Adipocyte (in vitro differentiated cells): ENCODE results near the gene FCER2.

Source experiments
- DNase-seq: peaks from one replicate; pipeline ENCODE4 v3.0.0-alpha.2; 2015; ENCODE audit warnings: low read depth
- H3K27me3 ChIP-seq: replicated peaks from 2 replicates; pipeline ENCODE4 v1.7.0; 2013; ENCODE audit warnings: mild to moderate bottlenecking, low read length, moderate library complexity; ENCODE audit not compliant: control insufficient read depth, insufficient read depth
- H3K36me3 ChIP-seq: 2 replicates; pipeline ENCODE4 v1.7.0; 2013; ENCODE audit warnings: low read length, mild to moderate bottlenecking, moderate library complexity; ENCODE audit not compliant: control insufficient read depth, insufficient read depth, severe bottlenecking
- H3K4me1 ChIP-seq: 2 replicates; pipeline ENCODE4 v1.7.0; 2013; ENCODE audit warnings: mild to moderate bottlenecking, low read length, moderate library complexity; ENCODE audit not compliant: control insufficient read depth, insufficient read depth
- H3K4me3 ChIP-seq: 2 replicates; pipeline ENCODE4 v1.7.0; 2013; ENCODE audit warnings: mild to moderate bottlenecking, low read length, moderate library complexity
- H3K9ac ChIP-seq: 2 replicates; pipeline ENCODE4 v1.7.0; 2013; ENCODE audit warnings: mild to moderate bottlenecking, low read length, moderate library complexity
- H3K9me3 ChIP-seq: 2 replicates; pipeline ENCODE4 v1.7.0; 2013; ENCODE audit warnings: mild to moderate bottlenecking, low read length, moderate library complexity; ENCODE audit not compliant: control insufficient read depth

FCER2 gene

GRCh38 chr19:7670150-7670783 is 31.7 kb downstream of the FCER2 start:
- no peaks in the 10 kb centered on the region for H3K4me1 ChIP-seq
- no peaks in the 10 kb centered on the region for H3K36me3 ChIP-seq
- H3K4me3 ChIP-seq: no peak overlapping the region
- H3K27me3 ChIP-seq: peaks cover 35% of the 10 kb centered on the region
- H3K9me3 ChIP-seq: peaks cover 12% of the 10 kb centered on the region
- peak; percentile 36 for DNase-seq
- H3K9ac ChIP-seq: no peak overlapping the region

GRCh38 chr19:7669641-7670040 is 32.3 kb downstream of the FCER2 start:
- Histone ChIP-seq H3K27me3 (peaks cover 35% of the 10 kb centered on the region), H3K4me1 (no peaks in the 10 kb centered on the region), H3K36me3 (no peaks in the 10 kb centered on the region), H3K9ac (no peak overlapping the region), H3K9me3 (peaks cover 12% of the 10 kb centered on the region), H3K4me3 (no peak overlapping the region)
- DNase-seq: no peak

GRCh38 chr19:7668842-7669241 is 33.1 kb downstream of the FCER2 start, which contains the start of gene RETN:
Gene RETN (plus strand): TSS chr19:7669049. CDS start chr19:7669327, 278 bp downstream.
- no peaks in the 10 kb centered on the region for H3K4me1 ChIP-seq
- H3K27me3 ChIP-seq: peaks cover 39% of the 10 kb centered on the region
- no peaks in the 10 kb centered on the region for H3K36me3 ChIP-seq
- DNase-seq: no peak
- H3K4me3 ChIP-seq: no peak within 1 kb of the TSS
- H3K9ac ChIP-seq: no peak within 1 kb of the TSS
- H3K9me3 ChIP-seq: peaks cover 10% of the 10 kb centered on the region

DNA sequence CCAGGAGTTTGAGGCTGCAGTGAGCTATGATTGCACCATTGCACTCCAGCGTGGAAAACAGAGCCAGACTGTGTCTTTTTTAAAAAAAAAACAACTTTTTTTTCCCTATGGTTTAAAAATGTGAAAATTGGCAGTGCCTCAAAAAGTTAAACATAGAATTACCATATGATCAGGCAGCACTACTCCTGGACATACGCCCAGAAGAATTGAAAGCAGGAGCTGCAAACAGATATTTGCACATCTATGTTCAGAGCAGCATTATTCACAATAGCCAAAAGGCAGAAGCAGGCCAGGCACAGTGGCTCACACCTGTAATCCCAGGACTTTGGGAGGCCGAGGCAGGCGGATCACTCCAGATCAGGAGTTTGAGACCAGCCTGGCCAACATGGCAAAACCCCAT is 36.9 kb downstream of the FCER2 start:
- DNase-seq: peak; percentile 89
- Histone ChIP-seq H3K36me3 (no peaks in the 10 kb centered on the region), H3K4me3 (no peak overlapping the region), H3K9ac (no peak overlapping the region), H3K9me3 (no peaks in the 10 kb centered on the region), H3K4me1 (no peaks in the 10 kb centered on the region), H3K27me3 (peaks cover 40% of the 10 kb centered on the region)

DNA sequence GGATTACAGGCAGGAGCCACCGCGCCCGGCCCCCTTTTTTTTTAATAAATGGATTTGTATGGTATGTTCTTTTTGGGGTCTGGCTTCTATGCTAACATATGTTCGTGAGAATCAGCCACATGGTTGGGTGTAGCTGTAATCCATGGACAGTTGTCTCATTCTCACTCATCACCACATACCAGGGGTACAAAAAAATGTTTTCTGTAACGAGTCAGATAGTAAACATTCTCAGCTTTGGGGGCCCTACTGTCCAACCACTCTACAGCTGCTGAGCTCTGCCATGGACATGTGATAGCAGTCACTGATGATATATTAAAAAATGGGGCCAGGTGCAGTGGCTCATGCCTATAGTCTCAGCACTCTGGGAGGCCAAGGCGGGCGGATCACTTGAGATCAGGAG is 38.2 kb downstream of the FCER2 start:
- Histone ChIP-seq H3K27me3 (peaks cover 33% of the 10 kb centered on the region), H3K9me3 (no peaks in the 10 kb centered on the region), H3K4me3 (no peak overlapping the region), H3K4me1 (no peaks in the 10 kb centered on the region), H3K36me3 (no peaks in the 10 kb centered on the region), H3K9ac (no peak overlapping the region)
- DNase-seq: no peak

- no peak overlapping the region for H3K9ac ChIP-seq
- no peaks in the 10 kb centered on the region for H3K4me1 ChIP-seq
- no peak overlapping the region for H3K4me3 ChIP-seq
- DNase-seq: no peak
- no peaks in the 10 kb centered on the region for H3K36me3 ChIP-seq
- H3K27me3 ChIP-seq: peaks cover 38% of the 10 kb centered on the region
- no peaks in the 10 kb centered on the region for H3K9me3 ChIP-seq
Measured at GRCh38 chr19:7662657-7663056, 39.3 kb downstream of the FCER2 start.

DNA sequence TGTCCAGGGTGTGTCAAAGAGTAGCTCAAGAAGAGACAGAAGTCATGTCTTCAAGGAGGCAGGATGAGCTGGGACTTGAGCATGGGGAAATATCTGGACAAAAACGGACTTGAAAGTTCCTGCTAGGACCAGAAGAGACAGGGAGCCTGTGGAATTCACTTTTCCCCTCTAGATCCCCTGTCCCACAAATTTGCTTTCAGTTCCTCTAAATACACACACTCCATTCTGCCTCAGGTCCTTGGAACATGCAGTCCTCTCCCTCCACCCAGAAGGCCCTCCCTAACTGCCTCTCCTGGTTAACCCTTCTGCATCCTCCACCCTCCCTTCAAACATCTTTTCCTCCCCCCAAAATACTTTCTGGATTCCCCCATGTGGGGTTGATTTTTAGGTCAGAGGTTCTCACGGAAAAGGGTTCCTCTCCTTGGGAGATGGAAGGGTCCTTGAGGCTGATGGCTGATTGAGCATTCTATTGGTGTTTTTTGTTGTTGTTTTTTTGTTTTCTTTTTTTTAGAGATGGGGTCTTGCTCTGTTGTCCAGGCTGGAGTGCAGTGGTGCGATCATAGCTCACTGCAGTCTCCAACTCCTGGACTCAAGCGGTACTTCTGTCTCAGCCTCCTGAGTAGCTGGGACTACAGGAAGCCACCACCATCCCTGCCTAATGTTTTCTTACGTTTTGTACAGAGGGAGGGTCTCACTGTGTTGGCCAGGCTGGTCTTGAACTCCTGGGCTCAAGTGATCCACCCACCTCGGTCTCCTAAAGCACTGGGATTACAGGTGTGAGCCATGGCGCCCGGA is 40.0 kb downstream of the FCER2 start:
- Histone ChIP-seq H3K9me3 (no peaks in the 10 kb centered on the region), H3K36me3 (no peaks in the 10 kb centered on the region), H3K4me3 (no peak overlapping the region), H3K27me3 (peaks cover 37% of the 10 kb centered on the region), H3K4me1 (peaks cover 4% of the 10 kb centered on the region), H3K9ac (no peak overlapping the region)
- DNase-seq: no peak

GRCh38 chr19:7658219-7658686 is 43.7 kb downstream of the FCER2 start:
- no peak for DNase-seq
- H3K9ac ChIP-seq: no peak overlapping the region
- H3K4me3 ChIP-seq: no peak overlapping the region
- H3K9me3 ChIP-seq: no peaks in the 10 kb centered on the region
- peaks cover 4% of the 10 kb centered on the region for H3K4me1 ChIP-seq
- no peaks in the 10 kb centered on the region for H3K36me3 ChIP-seq
- H3K27me3 ChIP-seq: peaks cover 24% of the 10 kb centered on the region

GRCh38 chr19:7657131-7657751 is 44.7 kb downstream of the FCER2 start:
- DNase-seq: peak; percentile 50
- Histone ChIP-seq H3K4me3 (no peak overlapping the region), H3K27me3 (peaks cover 20% of the 10 kb centered on the region), H3K9me3 (no peaks in the 10 kb centered on the region), H3K4me1 (peaks cover 6% of the 10 kb centered on the region), H3K9ac (no peak overlapping the region), H3K36me3 (no peaks in the 10 kb centered on the region)

DNA sequence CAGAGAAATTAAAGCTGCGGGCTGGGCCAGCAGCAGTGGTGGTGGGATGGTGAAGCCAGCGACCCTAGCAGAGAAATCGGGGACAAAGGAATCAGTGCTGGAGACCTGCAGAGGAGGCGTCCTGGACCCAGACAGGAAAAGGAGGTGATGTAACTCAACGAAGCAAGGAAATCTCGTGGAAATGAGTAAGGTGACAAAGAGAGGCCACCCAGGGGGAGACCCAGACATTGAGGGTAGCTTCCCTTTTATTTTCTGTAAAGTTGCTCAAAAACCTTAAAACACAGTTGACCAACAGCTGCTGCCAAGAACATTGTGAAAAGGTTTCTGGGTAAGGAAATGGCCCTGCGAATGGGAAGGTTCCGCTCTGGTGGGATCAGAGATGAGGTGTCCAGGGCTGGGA is 46.4 kb downstream of the FCER2 start:
- no peak for DNase-seq
- Histone ChIP-seq H3K36me3 (no peaks in the 10 kb centered on the region), H3K4me3 (no peak overlapping the region), H3K27me3 (peaks cover 16% of the 10 kb centered on the region), H3K4me1 (peaks cover 7% of the 10 kb centered on the region), H3K9ac (no peak overlapping the region), H3K9me3 (no peaks in the 10 kb centered on the region)

GRCh38 chr19:7654401-7654800 is 47.5 kb downstream of the FCER2 start:
- no peaks in the 10 kb centered on the region for H3K36me3 ChIP-seq
- DNase-seq: peak; percentile 18
- H3K27me3 ChIP-seq: peaks cover 14% of the 10 kb centered on the region
- no peak overlapping the region for H3K9ac ChIP-seq
- no peaks in the 10 kb centered on the region for H3K9me3 ChIP-seq
- no peak overlapping the region for H3K4me3 ChIP-seq
- H3K4me1 ChIP-seq: peaks cover 8% of the 10 kb centered on the region
